ENCODE results near the gene FAM222A.

Gene FAM222A

GRCh38 chr12:109743076-109743910 is 29.7 kb downstream of the FAM222A start:
- no peak for DNase-seq (ENCODE audit: low read depth)
- H3K4me3 ChIP-seq (ENCODE audit: low read depth, low read length), result no peak overlapping the region
- TF ChIP-seq CTCF (IDR thresholded peaks at IDR 0.05; ENCODE audit: low read depth, low read length, missing control alignments), result no peak
- in situ Hi-C loops (cut with HindIII; ENCODE audit: low sequenced_read_pairs), result no loop called here

- H3K4me3 ChIP-seq (ENCODE audit: low read depth, low read length), result no peak overlapping the region
- TF ChIP-seq CTCF (IDR thresholded peaks at IDR 0.05; ENCODE audit: low read depth, low read length, missing control alignments), result no peak
- in situ Hi-C loops (cut with HindIII; ENCODE audit: low sequenced_read_pairs), result no loop called here
- no peak for DNase-seq (ENCODE audit: low read depth)
Measured at GRCh38 chr12:109744026-109744425, 30.4 kb downstream of the FAM222A start.

GRCh38 chr12:109744986-109745942 is 31.6 kb downstream of the FAM222A start:
- H3K4me3 ChIP-seq (ENCODE audit: low read depth, low read length), result no peak overlapping the region
- no peak for DNase-seq (ENCODE audit: low read depth)
- in situ Hi-C loops (cut with HindIII; ENCODE audit: low sequenced_read_pairs), result no loop called here
- TF ChIP-seq CTCF (IDR thresholded peaks at IDR 0.05; ENCODE audit: low read depth, low read length, missing control alignments), result no peak

- in situ Hi-C loops (cut with HindIII; ENCODE audit: low sequenced_read_pairs), result no loop called here
- no peak overlapping the region for H3K4me3 ChIP-seq (ENCODE audit: low read depth, low read length)
- no peak for DNase-seq (ENCODE audit: low read depth)
- no peak for TF ChIP-seq CTCF (IDR thresholded peaks at IDR 0.05; ENCODE audit: low read depth, low read length, missing control alignments)
Measured at GRCh38 chr12:109752117-109753053, 38.8 kb downstream of the FAM222A start.

GRCh38 chr12:109753054-109753401 is 39.4 kb downstream of the FAM222A start:
- DNase-seq (ENCODE audit: low read depth), result no peak
- TF ChIP-seq CTCF (IDR thresholded peaks at IDR 0.05; ENCODE audit: low read depth, low read length, missing control alignments), result no peak
- in situ Hi-C loops (cut with HindIII; ENCODE audit: low sequenced_read_pairs), result no loop called here
- no peak overlapping the region for H3K4me3 ChIP-seq (ENCODE audit: low read depth, low read length)

GRCh38 chr12:109753959-109754358 is 40.3 kb downstream of the FAM222A start:
- no peak for TF ChIP-seq CTCF (IDR thresholded peaks at IDR 0.05; ENCODE audit: low read depth, low read length, missing control alignments)
- no peak for DNase-seq (ENCODE audit: low read depth)
- no peak overlapping the region for H3K4me3 ChIP-seq (ENCODE audit: low read depth, low read length)
- in situ Hi-C loops (cut with HindIII; ENCODE audit: low sequenced_read_pairs), result no loop called here
